ENCODE measurements around the gene CREB3L1. TPM values are rescaled to one million over a fixed set of nuclear protein-coding genes. Genes with fewer than 3 reads are reported as not detected.
A peak's percentile ranks its signal among the peaks of the same experiment; 100 is the strongest.

The CREB3L1 gene
- total RNA-seq, 2 donors from 2014 or later: 20.7 to 28.0 TPM

DNA sequence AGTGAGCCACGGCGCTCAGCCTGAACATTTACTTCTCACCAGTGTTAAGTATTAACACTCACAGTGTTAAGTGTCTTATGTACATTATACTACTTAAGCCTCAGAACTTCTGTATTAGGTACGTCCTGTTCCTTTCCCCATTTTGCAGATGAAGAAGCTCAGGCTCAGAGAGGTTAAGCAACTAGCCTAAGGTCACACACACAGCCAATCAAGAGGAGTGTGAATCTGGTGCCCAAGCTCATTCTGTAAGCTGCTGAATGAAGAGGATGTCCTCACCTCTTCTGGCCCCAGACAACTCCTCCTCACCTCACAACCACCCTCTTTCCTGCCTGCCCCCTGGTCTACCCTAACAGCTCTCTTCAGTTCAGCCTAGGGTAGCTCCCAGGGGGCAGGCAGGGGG, 29.9 kb downstream of the CREB3L1 start:
- ATAC-seq (no peak), DNase-seq (no peak)
- intact Hi-C loops (cut with DNase I): no loop called here

DNA sequence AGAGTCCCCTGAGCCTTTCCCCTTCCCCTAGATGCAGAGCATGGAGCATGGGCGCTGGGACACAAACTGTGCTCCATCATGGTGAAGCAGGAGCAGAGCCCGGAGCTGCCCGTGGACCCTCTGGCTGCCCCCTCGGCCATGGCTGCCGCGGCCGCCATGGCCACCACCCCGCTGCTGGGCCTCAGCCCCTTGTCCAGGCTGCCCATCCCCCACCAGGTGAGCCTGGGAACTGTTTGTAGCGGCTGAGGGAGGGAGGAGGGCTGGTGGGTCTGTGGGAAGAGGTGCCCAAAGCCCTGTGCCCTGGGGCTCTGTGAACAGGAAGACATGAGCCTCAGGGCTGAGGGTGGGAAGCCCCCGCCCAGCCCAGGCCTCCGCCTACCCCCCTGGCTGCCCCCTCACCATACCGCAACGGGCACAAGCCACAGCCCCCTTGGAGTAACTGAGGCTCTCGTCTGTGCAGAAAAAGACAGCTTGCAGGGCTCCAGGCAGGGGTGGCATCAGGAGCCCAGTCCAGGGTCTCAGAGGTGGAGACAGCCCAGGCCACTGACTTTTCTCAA, 30.4 kb downstream of the CREB3L1 start:
- intact Hi-C loops (cut with DNase I): loop anchor here in 1 of 2 donors (1.0 kb wide), 1 partner anchor 69 kb away; no protein-coding TSS in a partner anchor
- DNase-seq (no peak), ATAC-seq (no peak)

DNA sequence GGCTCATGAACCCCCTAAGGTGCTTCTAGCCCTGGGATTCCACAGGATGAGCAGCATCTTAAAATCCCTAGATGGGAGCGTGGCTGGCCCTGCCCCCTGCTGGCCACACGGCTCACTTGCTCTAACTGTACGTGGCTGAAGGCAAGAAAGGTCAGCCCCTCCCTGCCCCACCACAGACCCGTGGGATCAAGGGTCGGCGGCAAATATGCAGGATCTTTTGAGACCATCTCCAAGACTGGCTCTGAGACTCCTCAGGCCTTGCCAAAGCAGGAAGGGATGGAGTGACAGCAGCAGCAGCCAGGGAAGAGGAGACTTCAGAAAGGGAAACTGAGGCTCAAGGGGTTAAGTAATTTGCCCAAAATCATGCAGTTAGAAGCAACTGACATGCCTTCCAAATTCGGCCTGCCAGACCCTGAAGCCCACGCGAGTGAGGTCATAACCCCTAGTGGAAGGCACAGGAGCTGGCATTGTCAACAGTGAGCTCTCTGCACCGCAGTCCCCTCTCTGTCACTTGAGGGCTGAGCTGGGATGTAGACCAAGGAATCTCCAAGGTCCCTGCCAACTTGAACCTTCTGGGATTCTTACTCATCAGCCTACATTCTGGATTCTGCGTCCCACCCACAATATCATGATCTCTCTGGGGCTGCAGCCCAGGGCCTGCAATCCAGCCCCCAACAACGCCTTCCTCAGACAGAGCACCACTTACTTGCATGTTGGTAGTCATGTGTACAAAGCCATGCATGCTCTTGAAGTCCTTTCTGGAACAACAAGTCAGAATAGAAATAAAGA, 31.4 kb downstream of the CREB3L1 start:
- DNase-seq (peak; percentile 84), ATAC-seq (peak; percentile 90 to 91)
- intact Hi-C loops (cut with DNase I): loop anchor here in 1 of 2 donors (1.0 kb wide), 1 partner anchor 70 kb away; no protein-coding TSS in a partner anchor

DNA sequence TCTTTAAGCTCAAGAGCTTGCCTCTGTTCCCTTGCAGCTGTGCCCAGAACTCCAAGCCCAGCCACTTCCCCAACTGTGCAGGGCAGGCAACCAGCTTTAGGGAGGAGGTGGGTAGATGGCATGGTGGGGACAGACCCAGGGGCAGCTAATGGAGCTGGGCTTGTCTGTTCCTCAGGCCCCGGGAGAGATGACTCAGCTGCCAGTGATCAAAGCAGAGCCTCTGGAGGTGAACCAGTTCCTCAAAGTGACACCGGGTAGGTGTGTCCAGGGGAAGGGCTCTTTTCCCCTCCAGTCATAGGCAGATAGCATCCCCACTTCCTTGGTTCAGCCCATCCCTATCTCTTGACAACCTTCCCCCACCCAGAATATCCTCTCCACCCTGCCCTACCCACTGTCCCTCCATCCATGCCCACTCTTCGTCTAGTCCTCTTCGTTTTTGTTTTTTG, 32.4 kb downstream of the CREB3L1 start:
- no peak for DNase-seq
- intact Hi-C loops (cut with DNase I): loop anchor here (5.0 to 10.0 kb wide), 2 partner anchors 68 to 345 kb away; no protein-coding TSS in a partner anchor
- peak in 1 of 2 donors; percentile 11 for ATAC-seq

DNA sequence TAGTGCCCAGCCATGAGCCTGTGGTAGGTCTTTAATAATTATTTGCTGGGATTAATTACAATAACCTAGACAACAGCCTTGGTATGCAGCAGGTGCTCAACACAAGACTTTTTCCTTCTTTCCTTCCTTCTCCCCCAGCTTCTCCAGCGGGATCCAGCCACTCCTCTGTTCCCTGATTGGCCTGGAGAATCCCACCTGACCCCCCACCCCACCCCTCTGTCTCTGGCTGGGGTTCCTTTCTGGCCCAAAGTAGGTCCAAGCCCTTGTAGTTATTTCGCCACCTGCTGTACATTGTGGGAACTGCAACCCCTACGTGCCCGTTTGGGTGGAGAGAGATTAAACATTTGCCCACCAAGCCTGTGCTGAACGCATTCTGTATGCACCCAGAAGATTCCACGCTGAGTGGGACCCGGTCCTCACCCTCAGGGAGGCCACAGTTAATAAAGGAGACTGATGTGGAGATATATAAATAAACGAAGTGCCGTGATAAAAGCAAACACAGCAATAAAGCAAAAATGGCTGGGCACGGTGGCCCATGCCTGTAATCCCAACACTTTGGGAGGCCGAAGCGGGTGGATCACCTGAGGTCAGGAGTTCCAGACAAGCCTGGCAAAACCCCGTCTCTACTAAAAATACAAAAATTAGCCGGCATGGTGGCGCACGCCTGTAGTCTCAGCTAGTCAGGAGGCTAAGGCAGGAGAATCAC, 37.7 kb downstream of the CREB3L1 start:
- ATAC-seq: peak; percentile 55 to 69
- peak; percentile 77 for DNase-seq
- intact Hi-C loops (cut with DNase I): loop anchor here in 1 of 2 donors (10.0 kb wide), 1 partner anchor 350 kb away; no protein-coding TSS in a partner anchor

DNA sequence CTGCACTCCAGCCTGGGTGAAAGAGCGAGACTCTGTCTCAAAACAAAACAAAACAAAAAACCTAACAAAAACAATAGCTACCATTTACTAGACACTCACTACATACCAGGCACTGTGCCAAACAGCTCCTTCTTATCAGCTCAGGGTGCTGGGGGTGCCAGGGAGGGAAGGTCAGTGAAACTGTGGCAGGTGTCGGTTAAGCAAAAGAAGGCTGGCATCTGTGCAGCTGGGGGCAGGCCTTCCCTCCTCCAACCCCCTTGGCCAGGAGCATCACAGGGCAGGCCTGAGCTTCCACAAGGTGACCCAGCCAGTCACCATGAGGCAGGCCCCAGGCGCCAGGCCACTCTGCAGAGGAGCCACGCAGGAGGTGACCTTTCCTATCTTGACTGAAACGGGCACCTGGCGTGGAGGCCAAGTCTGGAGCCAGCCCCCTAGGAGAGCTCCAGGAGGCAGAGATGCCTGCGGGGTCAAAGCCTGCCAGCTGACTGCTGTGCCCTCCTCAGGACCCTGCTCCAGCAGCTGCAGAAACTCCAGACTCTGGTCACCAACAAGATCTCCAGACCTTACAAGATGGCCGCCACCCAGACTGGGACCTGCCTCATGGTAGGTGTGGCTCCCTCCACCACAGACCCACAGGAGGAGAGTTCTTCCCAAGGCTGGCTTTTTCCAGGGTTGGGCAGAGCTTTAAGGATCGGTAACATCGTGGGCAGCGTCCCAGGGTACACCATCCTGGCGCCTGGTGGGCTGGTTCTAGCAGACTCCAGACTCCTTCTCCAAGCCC, 38.5 kb downstream of the CREB3L1 start:
- intact Hi-C loops (cut with DNase I): loop anchor here in 1 of 2 donors (10.0 kb wide), 1 partner anchor 351 kb away; no protein-coding TSS in a partner anchor

DNA sequence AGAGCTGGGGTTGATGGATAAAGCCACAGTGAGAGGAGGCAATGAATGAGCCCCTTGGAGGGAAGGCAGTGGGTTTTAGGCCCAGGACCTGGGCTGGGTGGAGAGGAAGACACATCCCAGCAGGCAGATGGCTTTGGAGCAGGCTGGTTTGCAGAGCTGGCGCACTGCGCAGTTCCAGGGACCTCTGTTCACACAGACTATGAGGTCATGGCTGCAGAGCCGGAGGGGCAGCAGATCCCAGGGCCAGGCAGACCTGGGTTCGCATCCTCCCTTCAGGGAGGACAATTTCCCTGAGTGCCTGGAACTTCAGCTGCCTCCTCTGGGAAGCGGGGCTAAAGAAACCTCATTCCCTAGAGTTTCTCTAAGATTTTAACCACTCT, 41.6 kb downstream of the CREB3L1 start:
- ATAC-seq: no peak
- intact Hi-C loops (cut with DNase I): loop anchor here in 1 of 2 donors (10.0 kb wide), 1 partner anchor 354 kb away; no protein-coding TSS in a partner anchor

More for the DNA sequence above, 38.5 kb downstream of the CREB3L1 start:
- DNase-seq (peak; percentile 49), ATAC-seq (peak; percentile 71 to 80)

DNA sequence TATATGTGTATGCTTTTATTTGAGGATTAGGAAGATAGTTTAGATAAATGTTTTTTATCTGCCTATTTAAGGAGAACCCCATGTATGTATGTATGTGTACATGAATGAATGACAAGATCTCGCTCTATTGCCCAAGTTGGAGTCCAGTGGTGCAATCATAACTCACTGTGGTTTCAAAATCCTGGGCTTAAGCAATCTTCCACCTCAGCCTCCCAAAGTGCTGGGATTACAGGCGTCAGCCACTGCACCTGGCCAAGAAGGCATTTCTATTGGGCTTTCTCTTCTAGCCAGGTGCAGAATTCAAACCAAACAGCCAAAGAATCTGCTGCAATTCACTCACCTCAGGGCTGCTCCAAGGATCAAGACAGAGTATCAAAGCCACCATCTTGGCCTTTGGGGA, 44.3 kb downstream of the CREB3L1 start:
- DNase-seq: no peak
- intact Hi-C loops (cut with DNase I): no loop called here
- ATAC-seq: no peak

More for the DNA sequence above, 41.6 kb downstream of the CREB3L1 start:
- no peak for DNase-seq

DNA sequence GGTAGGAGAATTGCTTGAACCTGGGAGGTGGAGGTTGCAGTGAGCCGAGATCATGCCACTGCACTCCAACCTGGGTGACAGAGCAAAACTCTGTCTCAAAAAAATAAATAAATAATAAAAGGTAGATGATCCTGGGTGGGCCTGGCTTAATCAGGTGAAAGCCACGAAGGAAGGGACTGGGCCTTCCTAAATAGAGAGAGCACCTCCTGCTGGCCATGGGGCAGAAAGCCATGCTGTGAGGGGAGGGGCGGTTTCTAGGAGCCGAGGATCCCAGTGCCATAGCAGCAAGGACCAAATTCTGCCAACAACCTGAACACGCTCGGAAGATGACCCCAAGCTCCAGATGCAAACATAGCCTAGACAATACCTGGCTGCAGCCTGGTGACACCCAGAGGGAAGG, 45.3 kb downstream of the CREB3L1 start:
- ATAC-seq: no peak
- intact Hi-C loops (cut with DNase I): no loop called here
- no peak for DNase-seq

DNA sequence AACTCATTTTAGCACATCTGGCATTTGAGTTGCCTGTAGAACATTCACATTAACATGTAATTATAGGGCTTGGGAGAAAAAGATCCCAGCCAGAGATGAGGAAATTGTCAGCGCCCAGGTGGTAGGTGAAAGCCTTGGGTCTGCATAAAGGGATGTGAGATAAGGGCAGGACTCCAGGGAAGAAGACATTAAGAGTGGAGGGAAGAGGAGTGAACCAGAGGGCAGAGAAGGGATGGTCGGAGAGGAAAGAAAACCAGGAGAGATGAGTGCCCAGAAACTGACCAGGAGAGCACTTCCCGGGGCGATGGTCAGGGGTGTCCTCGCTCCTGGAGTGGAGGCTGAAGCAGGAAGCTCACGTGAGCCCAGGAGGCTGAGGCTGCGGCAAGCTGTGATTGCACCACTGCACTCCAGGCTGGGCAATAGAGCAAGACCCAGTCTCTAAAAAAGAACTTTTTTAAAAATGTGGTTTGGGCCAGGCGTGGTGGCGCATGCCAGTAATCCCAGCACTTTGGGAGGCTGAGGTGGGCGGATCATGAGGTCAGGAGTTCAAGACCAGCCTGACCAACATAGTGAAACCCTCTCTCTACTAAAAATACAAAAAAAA, 49.5 kb downstream of the CREB3L1 start:
- ATAC-seq (no peak), DNase-seq (no peak)
- intact Hi-C loops (cut with DNase I): no loop called here

DNA sequence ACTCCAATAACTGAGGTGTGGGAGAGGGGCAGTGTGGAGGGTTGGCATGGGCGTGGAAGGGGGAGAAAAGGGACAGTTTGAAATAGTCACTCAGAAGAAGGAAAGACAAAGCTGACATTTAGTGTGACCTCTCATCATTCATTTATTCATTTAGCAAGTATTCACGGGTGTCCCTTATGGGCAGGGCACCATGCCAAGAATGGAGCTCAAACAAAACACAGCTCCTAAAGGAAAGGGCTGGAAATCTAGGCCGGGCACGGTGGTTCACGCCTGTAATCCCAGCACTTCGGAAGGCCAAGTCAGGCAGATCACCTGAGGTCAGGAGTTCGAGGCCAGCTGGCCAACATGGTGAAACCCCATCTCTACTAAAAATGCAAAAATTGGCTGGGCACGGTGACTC, 50.4 kb downstream of the CREB3L1 start:
- DNase-seq: no peak
- no peak for ATAC-seq

DNA sequence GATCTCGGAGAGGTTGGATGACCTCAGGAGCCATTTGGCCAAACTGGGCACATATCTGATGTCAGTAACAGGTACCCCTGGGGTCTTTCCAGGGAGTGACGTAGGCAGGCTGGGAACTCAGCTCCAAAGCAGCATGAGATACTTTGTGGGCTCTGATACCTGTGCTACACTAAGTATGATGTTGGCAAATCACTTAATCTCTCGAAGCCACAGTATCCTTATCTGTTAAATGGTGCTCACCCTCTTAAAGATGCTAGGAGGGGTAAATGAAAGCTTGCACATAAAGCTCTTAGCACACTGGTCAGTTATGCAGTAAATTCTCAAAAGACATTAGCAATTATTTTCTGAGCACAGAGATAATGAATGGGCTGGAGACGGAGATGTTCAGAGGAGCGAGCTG, 52.7 kb downstream of the CREB3L1 start:
- ATAC-seq (no peak), DNase-seq (no peak)
- intact Hi-C loops (cut with DNase I): loop anchor here in 1 of 2 donors (10.0 kb wide), 1 partner anchor 215 kb away; no protein-coding TSS in a partner anchor

More for the DNA sequence above, 50.4 kb downstream of the CREB3L1 start:
- intact Hi-C loops (cut with DNase I): no loop called here

DNA sequence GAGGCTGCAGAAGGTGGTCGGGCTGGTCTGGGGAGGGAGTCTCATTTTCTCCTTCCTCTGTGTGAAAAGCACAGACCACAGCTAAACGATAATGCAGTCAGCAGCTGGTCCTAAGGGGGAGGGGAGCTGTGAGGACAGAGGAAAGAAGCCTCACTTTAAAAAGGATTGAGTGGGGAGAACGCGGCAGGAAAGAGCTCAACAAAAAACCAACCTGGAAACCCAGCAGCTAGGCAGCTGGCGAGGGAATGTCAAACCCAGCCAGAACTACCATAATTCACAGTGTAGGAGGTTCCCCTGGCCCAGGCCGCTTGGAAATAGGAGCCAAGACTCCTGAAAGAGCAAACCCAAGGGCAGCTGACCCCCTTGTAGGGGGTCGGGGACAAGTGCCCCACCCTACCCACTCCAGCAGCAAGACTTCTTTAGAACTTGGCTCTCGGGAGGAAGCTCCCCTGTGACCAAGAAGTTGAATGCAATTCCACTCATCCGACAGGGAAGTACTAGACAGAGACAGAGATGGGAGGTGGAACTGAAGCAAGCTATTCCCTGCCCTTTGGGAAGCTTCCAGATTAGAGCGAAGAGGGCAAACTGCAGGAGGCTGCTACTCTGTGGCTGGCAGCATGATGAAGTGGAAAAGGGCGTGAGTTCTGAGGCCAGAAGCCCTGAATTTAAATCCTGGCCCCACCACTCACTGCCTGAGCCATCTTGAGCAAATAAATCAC, 53.3 kb downstream of the CREB3L1 start:
- DNase-seq: no peak
- intact Hi-C loops (cut with DNase I): loop anchor here in 1 of 2 donors (10.0 kb wide), 1 partner anchor 216 kb away; no protein-coding TSS in a partner anchor
- ATAC-seq: peak in 1 of 2 donors; percentile 10

DNA sequence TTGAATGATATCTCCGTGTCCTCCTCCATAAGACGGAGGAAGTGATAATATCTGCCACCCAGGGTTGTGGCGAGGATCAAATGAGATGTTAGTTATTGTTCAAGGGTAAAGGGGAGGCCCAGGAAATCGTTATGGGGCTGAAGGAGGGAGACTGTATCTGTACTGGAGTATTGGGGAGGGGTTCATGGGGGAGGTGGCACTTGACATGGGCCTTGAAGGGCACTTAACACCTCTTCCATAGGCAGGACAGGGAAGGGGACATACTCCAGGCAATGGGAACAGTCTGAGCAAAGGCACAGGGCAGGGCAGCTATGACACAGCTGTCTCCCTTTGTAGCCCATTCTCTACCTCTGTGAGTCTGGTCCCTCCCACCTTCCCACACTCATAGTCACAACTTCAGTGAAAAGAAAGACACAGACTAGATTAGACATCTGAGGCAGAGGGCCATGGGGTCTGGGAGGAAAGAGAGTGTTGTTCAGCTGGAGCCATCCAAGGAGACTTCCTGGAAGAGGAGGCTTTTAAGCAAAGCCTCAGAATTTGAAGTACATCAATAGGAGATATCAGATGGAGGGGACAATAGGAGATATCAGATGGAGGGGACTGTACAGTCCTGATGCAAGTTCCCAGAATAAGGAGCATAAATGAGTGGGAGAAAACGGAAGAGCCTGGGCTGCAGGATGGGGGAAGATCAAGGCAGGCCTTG, 54.0 kb downstream of the CREB3L1 start:
- DNase-seq: no peak
- intact Hi-C loops (cut with DNase I): loop anchor here in 1 of 2 donors (10.0 kb wide), 1 partner anchor 217 kb away; no protein-coding TSS in a partner anchor
- no peak for ATAC-seq

DNA sequence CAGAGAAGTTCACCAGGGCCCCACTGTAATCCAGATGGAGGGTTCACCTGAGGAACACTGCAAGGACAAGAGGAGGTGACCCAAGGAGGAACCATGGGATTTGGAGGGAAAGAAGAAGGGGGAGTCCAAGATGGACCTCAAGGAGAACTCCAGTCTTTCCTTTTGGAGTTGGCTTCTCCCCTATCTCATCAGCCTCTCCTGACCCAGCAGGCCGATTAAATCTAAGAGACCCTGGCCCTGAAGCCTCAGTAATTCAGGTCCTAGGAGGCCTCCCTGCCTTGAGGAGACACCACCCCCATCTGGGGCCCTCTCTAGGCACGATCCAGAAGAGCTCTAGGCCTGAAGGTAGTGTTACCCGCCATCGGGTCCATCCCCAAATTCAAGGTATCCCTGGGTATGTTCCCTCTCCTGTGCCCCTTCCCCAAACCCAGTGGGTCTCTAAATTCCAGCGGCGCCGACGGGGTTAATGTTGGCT, 54.7 kb downstream of the CREB3L1 start:
- DNase-seq (no peak), ATAC-seq (no peak)
- intact Hi-C loops (cut with DNase I): loop anchor here in 1 of 2 donors (10.0 kb wide), 1 partner anchor 217 kb away; no protein-coding TSS in a partner anchor

DNA sequence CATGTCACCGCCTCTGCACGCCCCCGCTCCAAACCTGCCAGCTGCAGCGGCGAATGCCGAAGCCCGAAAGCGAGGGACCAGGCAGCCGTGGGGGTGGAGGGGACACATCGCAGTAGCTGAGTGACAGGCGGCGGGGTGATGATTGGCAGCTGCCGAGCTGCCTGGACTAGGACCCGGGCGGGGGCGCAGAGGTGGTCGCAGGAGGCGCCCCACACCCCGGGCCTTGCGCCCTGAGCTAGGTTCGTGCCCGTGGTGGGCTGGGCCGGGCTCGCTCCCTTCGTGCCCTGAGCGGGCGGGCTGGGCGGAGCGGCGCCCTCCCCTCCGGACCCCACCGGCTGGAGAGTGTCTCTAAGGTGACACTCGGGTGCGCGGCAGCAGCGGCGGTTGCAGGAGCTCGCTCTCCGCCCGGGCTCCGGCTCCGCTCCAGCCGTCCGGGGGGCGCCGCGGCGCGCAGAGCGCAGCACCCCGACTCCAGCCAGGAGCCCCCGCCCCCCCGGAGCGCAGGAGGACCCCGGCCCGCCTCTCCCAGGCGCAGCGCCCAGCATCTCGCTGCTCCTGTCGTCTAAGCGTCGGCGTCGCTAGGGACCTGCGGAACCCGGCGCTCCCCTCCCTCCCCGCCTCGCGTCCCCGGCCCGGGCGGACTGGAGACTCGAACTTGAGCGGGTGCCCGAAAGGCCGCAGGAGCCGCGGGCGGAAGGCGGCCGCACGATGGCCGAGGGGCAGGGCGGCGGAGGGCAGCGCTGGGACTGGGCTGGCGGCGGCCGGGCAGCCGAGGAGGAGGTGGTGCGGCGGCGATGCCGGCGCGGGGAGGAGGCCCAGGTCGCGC, 55.3 kb downstream of the CREB3L1 start:
- ATAC-seq: peak; percentile 52 to 71
- no peak for DNase-seq
- intact Hi-C loops (cut with DNase I): loop anchor here in 1 of 2 donors (10.0 kb wide), 1 partner anchor 218 kb away; no protein-coding TSS in a partner anchor
